GM12864 (cell line): ENCODE data around the gene ADCYAP1R1.

ENCODE experiments used
- DNase-seq: peaks from one replicate; pipeline ENCODE4 v3.0.0-alpha.2; 2011; ENCODE audit warnings: low read depth
- H3K4me3 ChIP-seq: 2 replicates; pipeline ENCODE4 v1.5.1; 2011; ENCODE audit warnings: mild to moderate bottlenecking, low read depth, low read length, control low read depth
- TF ChIP-seq, protein P1 (sequence below): IDR thresholded peaks from 2 replicates; pipeline ENCODE4 v1.5.1; 2011; ENCODE audit warnings: low read depth, mild to moderate bottlenecking, moderate library complexity, low read length, control low read depth, inconsistent platforms; ENCODE audit errors: missing control alignments

The ADCYAP1R1 gene

DNA sequence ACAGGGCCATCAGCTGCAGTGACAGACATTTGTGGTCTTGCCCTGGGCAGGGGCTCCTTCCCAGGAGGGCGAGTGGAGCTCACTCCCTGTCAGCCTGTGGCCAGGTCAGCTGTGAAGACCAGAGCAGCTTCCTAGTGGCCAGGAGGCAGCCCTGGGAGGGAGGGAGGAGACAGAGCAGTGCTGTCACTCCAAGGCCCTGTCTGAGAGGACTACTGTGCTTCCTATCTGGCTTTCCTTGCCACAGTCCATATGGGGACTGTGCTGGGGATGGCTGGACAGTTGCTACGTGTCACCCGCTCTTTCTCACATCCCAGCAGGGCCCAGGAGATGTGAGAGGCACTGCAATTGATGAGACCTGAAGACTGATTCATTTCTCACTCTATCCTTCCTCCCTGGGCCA is 15.2 kb upstream of the ADCYAP1R1 start:
- TF ChIP-seq, protein P1, sequence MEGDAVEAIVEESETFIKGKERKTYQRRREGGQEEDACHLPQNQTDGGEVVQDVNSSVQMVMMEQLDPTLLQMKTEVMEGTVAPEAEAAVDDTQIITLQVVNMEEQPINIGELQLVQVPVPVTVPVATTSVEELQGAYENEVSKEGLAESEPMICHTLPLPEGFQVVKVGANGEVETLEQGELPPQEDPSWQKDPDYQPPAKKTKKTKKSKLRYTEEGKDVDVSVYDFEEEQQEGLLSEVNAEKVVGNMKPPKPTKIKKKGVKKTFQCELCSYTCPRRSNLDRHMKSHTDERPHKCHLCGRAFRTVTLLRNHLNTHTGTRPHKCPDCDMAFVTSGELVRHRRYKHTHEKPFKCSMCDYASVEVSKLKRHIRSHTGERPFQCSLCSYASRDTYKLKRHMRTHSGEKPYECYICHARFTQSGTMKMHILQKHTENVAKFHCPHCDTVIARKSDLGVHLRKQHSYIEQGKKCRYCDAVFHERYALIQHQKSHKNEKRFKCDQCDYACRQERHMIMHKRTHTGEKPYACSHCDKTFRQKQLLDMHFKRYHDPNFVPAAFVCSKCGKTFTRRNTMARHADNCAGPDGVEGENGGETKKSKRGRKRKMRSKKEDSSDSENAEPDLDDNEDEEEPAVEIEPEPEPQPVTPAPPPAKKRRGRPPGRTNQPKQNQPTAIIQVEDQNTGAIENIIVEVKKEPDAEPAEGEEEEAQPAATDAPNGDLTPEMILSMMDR, result no peak
- DNase-seq, result no peak
- no peak overlapping the region for H3K4me3 ChIP-seq

DNA sequence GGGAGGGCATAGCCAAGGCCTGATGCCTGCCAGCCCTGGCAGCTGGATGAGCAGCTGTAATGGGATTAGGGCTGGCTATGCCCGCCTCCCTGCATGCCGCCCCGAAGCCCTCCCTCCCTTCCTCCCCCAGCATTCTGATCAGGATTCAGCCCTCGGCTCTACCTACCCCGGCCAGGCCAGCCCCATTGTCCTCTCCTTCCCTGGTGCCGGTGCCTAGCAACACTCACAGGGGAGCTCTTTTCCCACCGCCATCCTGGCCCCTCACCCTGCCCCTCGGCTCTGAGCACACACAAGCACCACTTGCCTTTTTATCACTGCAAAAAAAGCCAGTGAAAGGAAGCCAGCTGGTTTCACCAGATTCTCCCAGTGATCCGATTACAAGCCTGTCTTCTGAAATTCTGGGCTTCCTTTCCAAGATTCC is 9.0 kb upstream of the ADCYAP1R1 start:
- TF ChIP-seq, protein P1, result no peak
- no peak for DNase-seq
- H3K4me3 ChIP-seq, result no peak overlapping the region

DNA sequence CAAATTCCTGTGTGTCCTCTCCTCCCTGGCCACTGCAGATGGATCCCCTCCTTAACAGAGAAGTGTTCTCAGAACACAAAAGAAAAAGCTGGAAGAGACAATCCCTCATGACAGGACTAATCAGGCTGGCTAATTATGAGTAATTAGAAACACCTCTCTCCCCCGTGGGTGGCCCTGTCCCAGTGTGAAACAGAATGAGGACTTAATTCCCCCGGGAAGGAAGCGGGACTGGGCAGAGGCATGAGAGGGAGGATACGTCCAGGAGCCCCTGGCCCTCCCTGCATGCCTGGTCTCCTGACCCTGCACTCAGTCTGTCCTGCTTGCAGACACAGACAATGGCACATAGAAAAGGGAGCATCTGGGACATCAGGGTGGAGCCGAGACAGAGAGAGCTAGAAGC is 7.6 kb upstream of the ADCYAP1R1 start:
- TF ChIP-seq, protein P1, result no peak
- no peak for DNase-seq
- H3K4me3 ChIP-seq, result no peak overlapping the region

DNA sequence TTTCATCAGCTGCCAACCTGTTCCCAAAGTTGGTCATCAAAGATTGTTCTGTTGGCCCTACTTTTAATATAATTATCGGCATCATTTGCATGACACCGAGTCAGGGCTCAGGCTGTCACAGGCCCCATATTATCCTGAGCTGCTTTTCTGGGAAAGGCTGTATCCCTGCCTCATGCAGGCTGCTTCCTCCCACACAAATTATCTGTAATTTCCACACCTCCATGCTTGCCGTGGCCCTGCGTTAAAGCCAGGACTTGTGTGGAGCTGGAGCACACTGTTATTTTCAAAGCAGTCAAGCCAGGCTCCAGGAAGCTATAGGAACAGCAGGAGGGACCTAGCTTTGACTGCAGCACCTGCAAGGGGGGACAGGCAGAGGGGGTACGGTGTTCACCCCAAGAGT is 5.4 kb upstream of the ADCYAP1R1 start:
- H3K4me3 ChIP-seq, result no peak overlapping the region
- no peak for DNase-seq
- TF ChIP-seq, protein P1, result no peak

DNA sequence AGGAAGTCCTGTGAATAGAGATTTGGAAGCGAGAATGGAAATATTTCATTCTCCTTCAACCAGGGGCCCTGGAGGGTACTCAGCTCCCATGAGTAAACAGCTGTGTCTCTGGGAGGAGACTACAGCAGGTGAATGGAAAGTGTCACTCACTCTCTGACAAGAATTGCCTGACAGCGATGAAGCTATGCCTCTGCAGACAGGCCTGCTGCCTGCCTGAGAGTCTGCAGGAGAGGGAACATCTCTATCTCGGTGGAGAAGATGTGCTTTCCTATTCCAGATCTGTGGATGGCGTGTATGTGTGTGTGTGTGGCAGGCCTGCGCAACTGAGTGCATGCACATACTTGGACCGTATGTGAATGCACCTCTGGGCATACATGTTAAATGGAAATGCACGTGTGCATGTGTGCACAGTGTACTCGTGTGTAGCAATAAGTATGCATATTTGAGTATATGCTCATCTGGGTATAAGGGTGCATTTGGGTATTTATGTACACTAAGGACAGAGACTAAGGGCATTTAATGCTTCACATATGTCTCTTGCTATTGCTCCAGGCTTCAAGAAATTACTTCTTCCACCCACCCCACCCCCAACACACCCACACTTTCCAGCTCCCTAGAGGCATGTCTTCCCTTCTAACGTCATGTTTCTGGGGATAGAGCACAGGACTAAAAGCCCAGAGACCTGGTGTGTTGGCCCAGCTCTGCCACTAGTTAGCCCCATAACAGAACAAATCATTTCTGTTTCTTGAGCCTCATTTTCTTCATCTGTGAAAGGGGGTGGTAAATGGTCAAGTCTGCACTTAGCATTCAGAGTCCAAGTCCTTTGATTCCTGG is 4.6 kb upstream of the ADCYAP1R1 start:
- TF ChIP-seq, protein P1, result no peak
- DNase-seq, result no peak
- no peak overlapping the region for H3K4me3 ChIP-seq

DNA sequence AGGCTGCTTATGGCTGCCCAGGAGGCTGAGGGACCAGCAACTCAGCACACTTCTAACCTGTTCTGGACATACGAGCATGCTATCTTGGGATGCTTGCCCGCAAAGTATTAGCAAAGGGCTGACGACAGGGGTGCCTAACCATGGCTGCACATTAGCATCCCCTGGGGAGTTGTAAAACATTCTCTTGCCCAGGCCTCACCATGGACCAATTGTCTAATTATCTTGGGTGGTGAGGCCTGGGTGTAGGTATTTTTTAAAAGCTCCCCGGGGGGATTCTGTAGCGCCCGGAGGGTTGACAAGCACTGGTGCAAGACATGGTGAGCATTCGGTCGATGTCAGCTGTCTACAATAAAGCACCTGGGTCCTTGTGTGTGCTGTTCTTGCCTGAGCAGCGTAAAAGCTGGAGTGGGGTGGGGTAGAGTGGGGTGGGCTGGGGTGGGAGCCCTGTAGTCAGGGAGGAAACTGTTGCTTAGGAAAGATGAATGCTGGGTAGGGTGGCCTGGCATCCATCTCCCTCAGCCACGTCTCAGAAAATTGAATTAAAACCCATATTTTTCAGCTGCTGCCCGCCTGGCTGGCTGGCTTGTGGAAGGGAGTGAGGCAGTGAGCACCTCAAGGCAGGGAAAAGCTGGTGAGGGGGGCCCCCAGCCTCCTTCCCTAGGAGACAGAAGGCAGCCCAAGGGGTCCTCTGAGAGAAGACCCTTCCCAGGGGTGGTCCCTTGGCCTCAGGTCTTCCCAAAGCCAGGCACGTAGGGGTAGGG is 2.9 kb upstream of the ADCYAP1R1 start:
- no peak overlapping the region for H3K4me3 ChIP-seq
- TF ChIP-seq, protein P1, result no peak
- no peak for DNase-seq
